MM.1S (cell line): ENCODE data around the gene TBC1D14.

Experiments used
- DNase-seq: peaks from one replicate; pipeline ENCODE4 v3.0.0-alpha.2; 2015
- H2AFZ ChIP-seq: fragments of 300-600 bp; sonication (generic); 2 replicates; pipeline ENCODE4 v1.6.0; 2016; ENCODE audit warnings: antibody characterized with exemption, low read length
- H3F3A ChIP-seq: fragments of 300-600 bp; sonication (generic); 2 replicates; pipeline ENCODE4 v1.6.1; 2016; ENCODE audit warnings: mild to moderate bottlenecking, antibody characterized with exemption, low read length, moderate library complexity, mixed read lengths; ENCODE audit not compliant: insufficient read depth
- H3K27ac ChIP-seq: fragments of 300-600 bp; sonication (generic); 2 replicates; pipeline ENCODE4 v1.5.1; 2016; ENCODE audit warnings: mild to moderate bottlenecking, low read length
- H3K27me3 ChIP-seq: fragments of 300-600 bp; sonication (generic); replicated peaks from 2 replicates; pipeline ENCODE4 v1.6.0; 2016; ENCODE audit warnings: low read length; ENCODE audit not compliant: insufficient read depth
- H3K36me3 ChIP-seq: fragments of 300-600 bp; sonication (generic); replicated peaks from 2 replicates; pipeline ENCODE4 v1.6.1; 2016; ENCODE audit warnings: mild to moderate bottlenecking, low read length, mixed read lengths; ENCODE audit not compliant: insufficient read depth
- H3K4me1 ChIP-seq: fragments of 300-600 bp; sonication (generic); 2 replicates; pipeline ENCODE4 v1.6.1; 2016; ENCODE audit warnings: low read length, mixed read lengths
- H3K4me2 ChIP-seq: fragments of 300-600 bp; sonication (generic); 2 replicates; pipeline ENCODE4 v1.6.0; 2016; ENCODE audit warnings: low read depth, low read length
- H3K4me3 ChIP-seq: fragments of 300-600 bp; sonication (generic); 2 replicates; pipeline ENCODE4 v1.5.1; 2016; ENCODE audit warnings: low read length, mixed read lengths
- H3K79me2 ChIP-seq: fragments of 300-600 bp; sonication (generic); 2 replicates; pipeline ENCODE4 v1.6.1; 2016; ENCODE audit warnings: mixed run types, low read length, mixed read lengths
- H3K9ac ChIP-seq: fragments of 300-600 bp; sonication (generic); 2 replicates; pipeline ENCODE4 v1.6.1; 2016; ENCODE audit warnings: low read length, mixed read lengths
- H3K9me2 ChIP-seq: fragments of 300-600 bp; sonication (generic); replicated peaks from 2 replicates; pipeline ENCODE4 v1.6.1; 2016; ENCODE audit warnings: mild to moderate bottlenecking, low read length, mixed read lengths; ENCODE audit not compliant: insufficient read depth
- H3K9me3 ChIP-seq: fragments of 300-600 bp; sonication (generic); replicated peaks from 2 replicates; pipeline ENCODE4 v1.6.1; 2016; ENCODE audit warnings: mild to moderate bottlenecking, low read length, mixed read lengths; ENCODE audit not compliant: insufficient read depth
- H4K20me1 ChIP-seq: fragments of 300-600 bp; sonication (generic); 2 replicates; pipeline ENCODE4 v1.6.1; 2016; ENCODE audit warnings: mild to moderate bottlenecking, low read length, moderate library complexity, mixed read lengths; ENCODE audit not compliant: insufficient read depth
- EZH2 ChIP-seq: fragments of 300-600 bp; sonication (generic); optimal IDR thresholded peaks from 2 replicates; pipeline ENCODE3; 2017; ENCODE audit warnings: low read depth, mild to moderate bottlenecking, antibody characterized with exemption, low read length, mixed read lengths
- EZH2phosphoT487 ChIP-seq: fragments of 300-600 bp; sonication (generic); IDR thresholded peaks from 2 replicates; pipeline ENCODE4 v1.6.1; 2018; ENCODE audit warnings: antibody characterized with exemption, low read length
- TF ChIP-seq, protein P1 (sequence below): fragments of 300-600 bp; sonication (generic); IDR thresholded peaks from 2 replicates; pipeline ENCODE4 v1.5.1; 2016; ENCODE audit warnings: antibody characterized with exemption, low read length, mixed read lengths

TBC1D14 gene

DNA sequence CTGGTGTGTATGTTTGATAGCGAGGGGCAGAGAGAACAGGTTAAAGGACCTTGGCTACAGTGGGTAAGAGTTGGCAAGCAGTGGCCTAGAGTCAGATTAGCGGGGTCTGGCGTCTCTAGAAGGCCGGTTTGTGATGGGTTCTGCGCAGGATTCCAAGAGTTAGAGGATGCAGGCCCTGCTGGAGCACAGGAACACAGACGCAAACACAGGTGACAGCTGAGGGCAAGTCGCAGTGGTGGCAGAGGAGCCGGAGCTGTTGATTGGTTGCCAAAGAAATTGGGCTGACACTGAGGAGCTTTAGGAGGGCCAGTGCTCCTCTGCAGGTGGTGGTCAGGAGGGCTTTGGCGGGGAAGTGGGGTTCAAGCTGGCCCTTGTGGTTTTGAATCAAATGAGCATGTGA is 137.3 kb downstream of the TBC1D14 start:
- Histone ChIP-seq H3K27ac (no peak overlapping the region), H2AFZ (no peak overlapping the region), H3F3A (no peaks in the 10 kb centered on the region), H3K27me3 (no peaks in the 10 kb centered on the region), H3K9me2 (no peaks in the 10 kb centered on the region), H4K20me1 (no peaks in the 10 kb centered on the region), H3K9me3 (no peaks in the 10 kb centered on the region), H3K4me2 (no peak overlapping the region), H3K36me3 (no peaks in the 10 kb centered on the region), H3K4me1 (peaks cover 10% of the 10 kb centered on the region; the same call in 1 of the 2 replicates), H3K4me3 (no peak overlapping the region), H3K9ac (no peak overlapping the region), H3K79me2 (peaks cover 79% of the 10 kb centered on the region)
- TF ChIP-seq, protein P1, sequence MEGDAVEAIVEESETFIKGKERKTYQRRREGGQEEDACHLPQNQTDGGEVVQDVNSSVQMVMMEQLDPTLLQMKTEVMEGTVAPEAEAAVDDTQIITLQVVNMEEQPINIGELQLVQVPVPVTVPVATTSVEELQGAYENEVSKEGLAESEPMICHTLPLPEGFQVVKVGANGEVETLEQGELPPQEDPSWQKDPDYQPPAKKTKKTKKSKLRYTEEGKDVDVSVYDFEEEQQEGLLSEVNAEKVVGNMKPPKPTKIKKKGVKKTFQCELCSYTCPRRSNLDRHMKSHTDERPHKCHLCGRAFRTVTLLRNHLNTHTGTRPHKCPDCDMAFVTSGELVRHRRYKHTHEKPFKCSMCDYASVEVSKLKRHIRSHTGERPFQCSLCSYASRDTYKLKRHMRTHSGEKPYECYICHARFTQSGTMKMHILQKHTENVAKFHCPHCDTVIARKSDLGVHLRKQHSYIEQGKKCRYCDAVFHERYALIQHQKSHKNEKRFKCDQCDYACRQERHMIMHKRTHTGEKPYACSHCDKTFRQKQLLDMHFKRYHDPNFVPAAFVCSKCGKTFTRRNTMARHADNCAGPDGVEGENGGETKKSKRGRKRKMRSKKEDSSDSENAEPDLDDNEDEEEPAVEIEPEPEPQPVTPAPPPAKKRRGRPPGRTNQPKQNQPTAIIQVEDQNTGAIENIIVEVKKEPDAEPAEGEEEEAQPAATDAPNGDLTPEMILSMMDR: no peak
- TF ChIP-seq EZH2 (no peak), EZH2phosphoT487 (no peak)
- DNase-seq: no peak

DNA sequence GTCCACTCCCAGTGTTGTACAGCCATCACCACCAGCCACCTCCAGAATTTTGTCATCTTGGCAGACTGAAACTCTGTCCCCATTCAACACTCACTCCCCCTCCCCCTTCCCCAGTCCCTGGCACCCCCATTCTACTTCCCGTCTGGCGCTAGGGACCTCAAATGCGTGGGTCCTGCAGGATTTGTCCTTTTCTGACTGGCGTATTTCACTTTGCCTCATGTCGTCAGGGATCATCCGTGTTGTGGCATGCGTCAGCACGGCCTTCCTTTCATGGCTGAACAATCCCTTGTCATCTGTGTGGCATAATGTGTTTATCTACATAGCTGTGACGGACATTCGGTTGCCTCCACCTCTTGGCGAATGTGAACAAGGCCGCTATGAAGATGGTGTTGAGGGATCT is 139.0 kb downstream of the TBC1D14 start:
- Histone ChIP-seq H3K4me2 (no peak overlapping the region), H3K27me3 (no peaks in the 10 kb centered on the region), H3K79me2 (peaks cover 81% of the 10 kb centered on the region), H3K27ac (no peak overlapping the region), H4K20me1 (no peaks in the 10 kb centered on the region), H3F3A (no peaks in the 10 kb centered on the region), H3K9me3 (no peaks in the 10 kb centered on the region), H3K9me2 (no peaks in the 10 kb centered on the region), H3K4me3 (no peak overlapping the region), H3K4me1 (peaks cover 6% of the 10 kb centered on the region; the same call in 1 of the 2 replicates), H2AFZ (no peak overlapping the region), H3K36me3 (no peaks in the 10 kb centered on the region), H3K9ac (no peak overlapping the region)
- DNase-seq: no peak
- no peak for TF ChIP-seq EZH2phosphoT487
- no peak for TF ChIP-seq EZH2
- TF ChIP-seq, protein P1: no peak

DNA sequence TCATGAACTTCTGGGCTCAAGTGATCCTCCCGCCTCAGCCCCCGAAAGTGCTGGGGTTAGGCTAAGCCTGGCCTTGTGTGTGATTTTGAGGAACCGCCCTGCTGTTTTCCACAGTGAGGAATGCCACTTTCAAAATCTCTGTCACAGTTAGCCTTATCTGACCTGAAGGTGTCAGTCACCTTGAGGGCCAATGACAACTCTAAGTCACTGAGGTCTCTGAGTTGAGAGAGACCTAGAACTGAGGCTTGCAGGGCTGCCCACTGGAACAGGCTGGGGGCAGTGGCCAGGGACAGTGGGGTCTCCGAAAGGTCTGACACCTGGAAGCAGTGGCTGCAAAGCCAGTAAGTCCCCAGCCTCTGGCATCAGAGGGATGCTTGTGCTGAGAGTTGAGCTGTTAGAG is 139.7 kb downstream of the TBC1D14 start:
- H3K27me3 ChIP-seq: no peaks in the 10 kb centered on the region
- peaks cover 4% of the 10 kb centered on the region; the same call in 1 of the 2 replicates for H3K4me1 ChIP-seq
- no peak for DNase-seq
- H3K9me2 ChIP-seq: no peaks in the 10 kb centered on the region
- H3K9ac ChIP-seq: no peak overlapping the region
- no peaks in the 10 kb centered on the region for H3K9me3 ChIP-seq
- H3K4me2 ChIP-seq: no peak overlapping the region
- no peaks in the 10 kb centered on the region for H3F3A ChIP-seq
- peaks cover 80% of the 10 kb centered on the region for H3K79me2 ChIP-seq
- TF ChIP-seq, protein P1: no peak
- no peak for TF ChIP-seq EZH2phosphoT487
- TF ChIP-seq EZH2: no peak
- no peak overlapping the region for H3K4me3 ChIP-seq
- H4K20me1 ChIP-seq: no peaks in the 10 kb centered on the region
- H3K27ac ChIP-seq: no peak overlapping the region
- H3K36me3 ChIP-seq: no peaks in the 10 kb centered on the region; the same call in 1 of the 2 replicates
- H2AFZ ChIP-seq: no peak overlapping the region
